GM23338 (cell line): ENCODE data around the gene PSD4. TPM values are rescaled to one million over a fixed set of nuclear protein-coding genes. Genes with fewer than 3 reads are reported as not detected.

ENCODE experiments used
- ATAC-seq: fragments of 200-7000 bp; cut with Tn5 transposase; 3 replicates; pipeline ENCODE4 v1.9.1; 2020
- DNase-seq: peaks from one replicate; pipeline ENCODE4 v3.0.0-alpha.2; 2015; ENCODE audit warnings: low spot score
- H2AFZ ChIP-seq: fragments of 200-600 bp; sonication (generic); 2 replicates; pipeline ENCODE4 v1.8.0; 2016; ENCODE audit warnings: antibody characterized with exemption, mild to moderate bottlenecking, moderate library complexity
- H3F3A ChIP-seq: fragments of 200-600 bp; sonication (generic); replicated peaks from 2 replicates; pipeline ENCODE4 v1.8.0; 2017; ENCODE audit warnings: antibody characterized with exemption, mixed run types, low read depth
- H3K27ac ChIP-seq: fragments of 200-600 bp; sonication (generic); 2 replicates; pipeline ENCODE4 v1.6.1; 2016; ENCODE audit warnings: low read depth
- H3K27me3 ChIP-seq: fragments of 200-600 bp; sonication (generic); 2 replicates; pipeline ENCODE4 v1.8.0; 2016; ENCODE audit warnings: mild to moderate bottlenecking, mixed run types, moderate library complexity; ENCODE audit not compliant: insufficient read depth
- H3K36me3 ChIP-seq: fragments of 200-600 bp; sonication (generic); 2 replicates; pipeline ENCODE4 v1.8.0; 2016; ENCODE audit warnings: mild to moderate bottlenecking; ENCODE audit not compliant: insufficient read depth
- H3K4me1 ChIP-seq: fragments of 200-600 bp; sonication (generic); 2 replicates; pipeline ENCODE4 v1.8.0; 2016; ENCODE audit warnings: mild to moderate bottlenecking, moderate library complexity; ENCODE audit not compliant: insufficient read depth
- H3K4me2 ChIP-seq: fragments of 200-600 bp; sonication (generic); 2 replicates; pipeline ENCODE4 v1.7.1; 2017; ENCODE audit warnings: mixed run types
- H3K4me3 ChIP-seq: fragments of 200-600 bp; sonication (generic); 2 replicates; pipeline ENCODE4 v1.6.1; 2016; ENCODE audit warnings: mixed run types
- H3K79me2 ChIP-seq: fragments of 200-600 bp; sonication (generic); replicated peaks from 2 replicates; pipeline ENCODE4 v1.8.0; 2017; ENCODE audit warnings: mild to moderate bottlenecking; ENCODE audit not compliant: insufficient read depth
- H3K9me2 ChIP-seq: fragments of 200-600 bp; sonication (generic); 2 replicates; pipeline ENCODE4 v1.8.0; 2017; ENCODE audit not compliant: insufficient read depth
- H4K20me1 ChIP-seq: fragments of 200-600 bp; sonication (generic); replicated peaks from 2 replicates; pipeline ENCODE4 v1.8.0; 2017; ENCODE audit warnings: mild to moderate bottlenecking; ENCODE audit not compliant: insufficient read depth
- H3K27ac Mint-ChIP-seq: 2 replicates; pipeline ENCODE4 v1.8.0; 2020; ENCODE audit warnings: inconsistent platforms, mild to moderate bottlenecking, moderate library complexity, mixed read lengths
- H3K27me3 Mint-ChIP-seq: 3 replicates; pipeline ENCODE4 v1.8.0; 2022; ENCODE audit warnings: low read depth, mild to moderate bottlenecking, moderate library complexity, mixed read lengths, inconsistent platforms; ENCODE audit not compliant: insufficient read depth, poor library complexity
- H3K36me3 Mint-ChIP-seq: 3 replicates; pipeline ENCODE4 v1.8.0; 2021; ENCODE audit warnings: low read depth, mild to moderate bottlenecking, inconsistent platforms, moderate library complexity, mixed read lengths
- H3K4me1 Mint-ChIP-seq: 3 replicates; pipeline ENCODE4 v1.8.0; 2020; ENCODE audit warnings: mild to moderate bottlenecking, inconsistent platforms, mixed read lengths
- H3K4me3 Mint-ChIP-seq: 3 replicates; pipeline ENCODE4 v1.8.0; 2021; ENCODE audit warnings: moderate library complexity, mild to moderate bottlenecking, inconsistent platforms, mixed read lengths
- H3K9me3 Mint-ChIP-seq: 3 replicates; pipeline ENCODE4 v1.8.0; 2020; ENCODE audit warnings: moderate library complexity, mild to moderate bottlenecking, inconsistent platforms, mixed read lengths
- CREB1 ChIP-seq: fragments of 250-450 bp; sonication (Bioruptor Pico); IDR thresholded peaks from 2 replicates; pipeline ENCODE4 v1.5.0; 2020; ENCODE audit warnings: low read depth, mild to moderate bottlenecking, moderate library complexity
- EZH2phosphoT487 ChIP-seq: fragments of 200-600 bp; sonication (generic); IDR thresholded peaks from one replicate; pipeline ENCODE4 v1.8.1; 2018; ENCODE audit warnings: antibody characterized with exemption; ENCODE audit not compliant: unreplicated experiment
- JUNB ChIP-seq: IDR thresholded peaks from one replicate; pipeline ENCODE4 v1.6.1; 2016; ENCODE audit warnings: antibody characterized with exemption; ENCODE audit not compliant: unreplicated experiment
- NANOG ChIP-seq: IDR thresholded peaks from 2 replicates; pipeline ENCODE4 v1.6.1; 2016; ENCODE audit warnings: antibody characterized with exemption, borderline replicate concordance
- POLR2AphosphoS5 ChIP-seq: IDR thresholded peaks from 2 replicates; pipeline ENCODE4 v1.6.1; 2016; ENCODE audit warnings: antibody characterized with exemption, low read depth
- STAT1 ChIP-seq: IDR thresholded peaks from one replicate; pipeline ENCODE4 v1.6.1; 2016; ENCODE audit warnings: antibody characterized with exemption; ENCODE audit not compliant: unreplicated experiment
- ZNF331 ChIP-seq: fragments of 250-450 bp; sonication (Bioruptor Pico); IDR thresholded peaks from 2 replicates; pipeline ENCODE4 v1.5.0; 2020; ENCODE audit warnings: low read depth, mild to moderate bottlenecking, moderate library complexity
- polyA plus RNA-seq: library from polyadenylated mRNA; unstranded; fragments of >200 nt; fragmentation: Nextera tagmentation; extraction: Ambion mirVana; gene quantifications from 2 replicates; pipeline ENCODE4 v1.2.1, GENCODE V29; 2016
- total RNA-seq: library from RNA; depleted of rRNA; stranded (reverse); fragments of >200 nt; shearing (Covaris generic); gene quantifications from 2 replicates; pipeline ENCODE4 v1.2.3, GENCODE V29; 2014
- TF ChIP-seq, protein P1 (sequence below): fragments of 250-450 bp; sonication (Bioruptor Pico); IDR thresholded peaks from 2 replicates; pipeline ENCODE4 v1.5.0; 2020; ENCODE audit warnings: mild to moderate bottlenecking, moderate library complexity
- TF ChIP-seq, protein P2 (sequence below), 2 experiments: fragments of 200-600 bp in 1 of 2; sonication (generic) in 1 of 2; conservative IDR thresholded peaks; 2 replicates each; pipeline versions ENCODE4 v1.5.1 to v1.6.1; 2016 to 2017; ENCODE audit warnings: antibody characterized with exemption in 2 of 2, low read depth in 2 of 2, mild to moderate bottlenecking in 2 of 2, moderate library complexity in 1 of 2
- TF ChIP-seq, protein P3 (sequence below): IDR thresholded peaks from 2 replicates; pipeline ENCODE4 v1.6.1; 2016; ENCODE audit warnings: antibody characterized with exemption

The PSD4 gene
- total and polyA plus RNA-seq, 2 experiments from 2014 or later: 0.06 to 0.66 TPM

DNA sequence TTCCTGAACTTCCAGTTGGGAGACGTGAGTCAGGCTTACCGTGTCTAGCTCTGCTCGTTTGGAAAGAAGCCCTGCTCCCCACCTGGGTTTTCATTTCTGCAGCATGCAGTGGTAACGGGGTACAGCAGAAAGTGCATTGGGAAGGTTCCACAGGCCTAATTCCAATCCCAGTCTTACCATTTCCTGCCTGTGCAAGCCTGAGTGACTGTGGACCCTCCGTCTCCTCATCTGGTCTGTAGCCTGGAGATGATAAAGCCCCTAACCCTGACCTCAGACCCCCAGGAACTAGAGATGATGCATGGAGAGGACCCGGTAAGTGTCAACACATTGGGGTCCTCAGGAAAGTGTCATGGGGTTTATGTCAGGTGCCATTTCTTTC lies 5.8 kb upstream of the PSD4 start (continued):
- TF ChIP-seq, protein P1, sequence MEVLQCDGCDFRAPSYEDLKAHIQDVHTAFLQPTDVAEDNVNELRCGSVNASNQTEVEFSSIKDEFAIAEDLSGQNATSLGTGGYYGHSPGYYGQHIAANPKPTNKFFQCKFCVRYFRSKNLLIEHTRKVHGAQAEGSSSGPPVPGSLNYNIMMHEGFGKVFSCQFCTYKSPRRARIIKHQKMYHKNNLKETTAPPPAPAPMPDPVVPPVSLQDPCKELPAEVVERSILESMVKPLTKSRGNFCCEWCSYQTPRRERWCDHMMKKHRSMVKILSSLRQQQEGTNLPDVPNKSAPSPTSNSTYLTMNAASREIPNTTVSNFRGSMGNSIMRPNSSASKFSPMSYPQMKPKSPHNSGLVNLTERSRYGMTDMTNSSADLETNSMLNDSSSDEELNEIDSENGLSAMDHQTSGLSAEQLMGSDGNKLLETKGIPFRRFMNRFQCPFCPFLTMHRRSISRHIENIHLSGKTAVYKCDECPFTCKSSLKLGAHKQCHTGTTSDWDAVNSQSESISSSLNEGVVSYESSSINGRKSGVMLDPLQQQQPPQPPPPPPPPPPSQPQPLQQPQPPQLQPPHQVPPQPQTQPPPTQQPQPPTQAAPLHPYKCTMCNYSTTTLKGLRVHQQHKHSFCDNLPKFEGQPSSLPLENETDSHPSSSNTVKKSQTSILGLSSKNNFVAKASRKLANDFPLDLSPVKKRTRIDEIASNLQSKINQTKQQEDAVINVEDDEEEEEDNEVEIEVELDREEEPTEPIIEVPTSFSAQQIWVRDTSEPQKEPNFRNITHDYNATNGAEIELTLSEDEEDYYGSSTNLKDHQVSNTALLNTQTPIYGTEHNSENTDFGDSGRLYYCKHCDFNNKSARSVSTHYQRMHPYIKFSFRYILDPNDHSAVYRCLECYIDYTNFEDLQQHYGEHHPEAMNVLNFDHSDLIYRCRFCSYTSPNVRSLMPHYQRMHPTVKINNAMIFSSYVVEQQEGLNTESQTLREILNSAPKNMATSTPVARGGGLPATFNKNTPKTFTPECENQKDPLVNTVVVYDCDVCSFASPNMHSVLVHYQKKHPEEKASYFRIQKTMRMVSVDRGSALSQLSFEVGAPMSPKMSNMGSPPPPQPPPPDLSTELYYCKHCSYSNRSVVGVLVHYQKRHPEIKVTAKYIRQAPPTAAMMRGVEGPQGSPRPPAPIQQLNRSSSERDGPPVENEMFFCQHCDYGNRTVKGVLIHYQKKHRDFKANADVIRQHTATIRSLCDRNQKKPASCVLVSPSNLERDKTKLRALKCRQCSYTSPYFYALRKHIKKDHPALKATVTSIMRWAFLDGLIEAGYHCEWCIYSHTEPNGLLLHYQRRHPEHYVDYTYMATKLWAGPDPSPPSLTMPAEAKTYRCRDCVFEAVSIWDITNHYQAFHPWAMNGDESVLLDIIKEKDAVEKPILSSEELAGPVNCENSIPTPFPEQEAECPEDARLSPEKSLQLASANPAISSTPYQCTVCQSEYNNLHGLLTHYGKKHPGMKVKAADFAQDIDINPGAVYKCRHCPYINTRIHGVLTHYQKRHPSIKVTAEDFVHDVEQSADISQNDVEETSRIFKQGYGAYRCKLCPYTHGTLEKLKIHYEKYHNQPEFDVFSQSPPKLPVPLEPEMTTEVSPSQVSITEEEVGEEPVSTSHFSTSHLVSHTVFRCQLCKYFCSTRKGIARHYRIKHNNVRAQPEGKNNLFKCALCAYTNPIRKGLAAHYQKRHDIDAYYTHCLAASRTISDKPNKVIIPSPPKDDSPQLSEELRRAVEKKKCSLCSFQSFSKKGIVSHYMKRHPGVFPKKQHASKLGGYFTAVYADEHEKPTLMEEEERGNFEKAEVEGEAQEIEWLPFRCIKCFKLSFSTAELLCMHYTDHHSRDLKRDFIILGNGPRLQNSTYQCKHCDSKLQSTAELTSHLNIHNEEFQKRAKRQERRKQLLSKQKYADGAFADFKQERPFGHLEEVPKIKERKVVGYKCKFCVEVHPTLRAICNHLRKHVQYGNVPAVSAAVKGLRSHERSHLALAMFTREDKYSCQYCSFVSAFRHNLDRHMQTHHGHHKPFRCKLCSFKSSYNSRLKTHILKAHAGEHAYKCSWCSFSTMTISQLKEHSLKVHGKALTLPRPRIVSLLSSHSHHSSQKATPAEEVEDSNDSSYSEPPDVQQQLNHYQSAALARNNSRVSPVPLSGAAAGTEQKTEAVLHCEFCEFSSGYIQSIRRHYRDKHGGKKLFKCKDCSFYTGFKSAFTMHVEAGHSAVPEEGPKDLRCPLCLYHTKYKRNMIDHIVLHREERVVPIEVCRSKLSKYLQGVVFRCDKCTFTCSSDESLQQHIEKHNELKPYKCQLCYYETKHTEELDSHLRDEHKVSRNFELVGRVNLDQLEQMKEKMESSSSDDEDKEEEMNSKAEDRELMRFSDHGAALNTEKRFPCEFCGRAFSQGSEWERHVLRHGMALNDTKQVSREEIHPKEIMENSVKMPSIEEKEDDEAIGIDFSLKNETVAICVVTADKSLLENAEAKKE: no peak

DNA sequence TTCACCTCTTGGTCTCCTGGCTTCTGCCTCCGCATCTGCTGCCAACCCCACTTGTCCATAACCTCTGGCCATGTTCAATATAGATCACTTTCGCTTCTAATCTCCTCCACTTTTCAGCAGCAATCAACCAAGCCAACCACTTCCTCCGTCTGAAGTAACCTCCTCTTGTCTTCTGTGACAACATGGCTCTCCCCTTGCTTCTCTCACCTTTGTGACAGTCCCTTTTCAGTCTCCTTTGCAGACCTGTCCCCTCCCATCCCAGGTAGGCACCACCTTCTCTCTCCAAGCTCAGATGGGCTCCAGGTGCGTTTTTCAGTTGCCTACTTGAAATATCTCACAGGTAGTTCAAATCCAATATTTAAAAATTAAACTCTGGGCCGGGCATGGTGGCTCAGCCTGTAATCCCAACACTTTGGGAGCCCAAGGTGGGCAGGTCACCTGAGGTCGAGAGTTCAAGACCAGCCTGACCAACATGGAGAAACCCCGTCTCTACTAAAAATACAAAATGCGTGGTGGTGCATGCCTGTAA lies 4.7 kb upstream of the PSD4 start:
- Histone ChIP-seq H3K79me2 (no peaks in the 10 kb centered on the region), H4K20me1 (no peaks in the 10 kb centered on the region), H3K4me2 (no peak overlapping the region), H3K36me3 (no peaks in the 10 kb centered on the region), H3K4me3 (no peak overlapping the region), H3K27ac (no peak overlapping the region), H3K27me3 (no peaks in the 10 kb centered on the region), H2AFZ (no peak overlapping the region), H3F3A (no peaks in the 10 kb centered on the region), H3K9me2 (no peaks in the 10 kb centered on the region), H3K4me1 (peaks cover 4% of the 10 kb centered on the region; the same call in 1 of the 2 replicates)
- Mint-ChIP-seq H3K27me3 (peaks cover 9% of the 10 kb centered on the region), H3K9me3 (no peaks in the 10 kb centered on the region; the same call in 2 of the 3 replicates), H3K4me3 (no peak overlapping the region), H3K27ac (no peak overlapping the region), H3K4me1 (peaks cover 23% of the 10 kb centered on the region), H3K36me3 (no peaks in the 10 kb centered on the region)
- DNase-seq (no peak), ATAC-seq (no peak)
- no peak for TF ChIP-seq NANOG
- no peak for TF ChIP-seq STAT1

DNA sequence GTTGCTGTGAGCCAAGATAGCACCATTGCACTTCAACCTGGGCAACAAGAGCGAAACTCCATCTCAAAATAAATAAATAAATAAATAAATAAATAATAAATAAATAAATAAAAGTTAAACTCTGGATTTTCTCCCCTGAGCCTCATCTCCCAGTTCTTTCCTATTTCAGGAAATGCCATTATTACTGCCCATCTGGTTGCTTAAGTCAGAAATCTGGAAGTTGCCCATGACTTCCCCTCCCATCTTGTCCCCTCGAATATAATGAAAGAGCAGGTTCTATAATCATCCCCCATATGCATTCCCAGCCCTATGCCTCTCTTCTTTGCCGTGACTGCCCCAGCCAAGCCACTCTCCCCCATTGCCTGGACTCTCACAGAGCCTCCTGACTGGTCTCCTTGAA lies 4.2 kb upstream of the PSD4 start:
- no peak overlapping the region for H2AFZ ChIP-seq
- no peak overlapping the region for H3K27ac Mint-ChIP-seq
- H3K79me2 ChIP-seq: no peaks in the 10 kb centered on the region
- ATAC-seq: no peak
- no peaks in the 10 kb centered on the region for H3K27me3 ChIP-seq
- H3K9me3 Mint-ChIP-seq: no peaks in the 10 kb centered on the region; the same call in 2 of the 3 replicates
- peaks cover 7% of the 10 kb centered on the region for H3K27me3 Mint-ChIP-seq
- DNase-seq: no peak
- peaks cover 25% of the 10 kb centered on the region for H3K4me1 Mint-ChIP-seq
- H3K4me2 ChIP-seq: no peak overlapping the region
- H3K36me3 ChIP-seq: no peaks in the 10 kb centered on the region
- H3F3A ChIP-seq: no peaks in the 10 kb centered on the region
- no peak overlapping the region for H3K27ac ChIP-seq
- no peaks in the 10 kb centered on the region for H3K36me3 Mint-ChIP-seq
- no peaks in the 10 kb centered on the region for H3K9me2 ChIP-seq
- H4K20me1 ChIP-seq: no peaks in the 10 kb centered on the region
- H3K4me3 ChIP-seq: no peak overlapping the region
- H3K4me1 ChIP-seq: peaks cover 4% of the 10 kb centered on the region; the same call in 1 of the 2 replicates
- no peak overlapping the region for H3K4me3 Mint-ChIP-seq
- TF ChIP-seq EZH2phosphoT487 (no peak), JUNB (no peak), ZNF331 (CRISPR knock-in tag) (no peak), CREB1 (no peak), POLR2AphosphoS5 (no peak)
- TF ChIP-seq, protein P2, sequence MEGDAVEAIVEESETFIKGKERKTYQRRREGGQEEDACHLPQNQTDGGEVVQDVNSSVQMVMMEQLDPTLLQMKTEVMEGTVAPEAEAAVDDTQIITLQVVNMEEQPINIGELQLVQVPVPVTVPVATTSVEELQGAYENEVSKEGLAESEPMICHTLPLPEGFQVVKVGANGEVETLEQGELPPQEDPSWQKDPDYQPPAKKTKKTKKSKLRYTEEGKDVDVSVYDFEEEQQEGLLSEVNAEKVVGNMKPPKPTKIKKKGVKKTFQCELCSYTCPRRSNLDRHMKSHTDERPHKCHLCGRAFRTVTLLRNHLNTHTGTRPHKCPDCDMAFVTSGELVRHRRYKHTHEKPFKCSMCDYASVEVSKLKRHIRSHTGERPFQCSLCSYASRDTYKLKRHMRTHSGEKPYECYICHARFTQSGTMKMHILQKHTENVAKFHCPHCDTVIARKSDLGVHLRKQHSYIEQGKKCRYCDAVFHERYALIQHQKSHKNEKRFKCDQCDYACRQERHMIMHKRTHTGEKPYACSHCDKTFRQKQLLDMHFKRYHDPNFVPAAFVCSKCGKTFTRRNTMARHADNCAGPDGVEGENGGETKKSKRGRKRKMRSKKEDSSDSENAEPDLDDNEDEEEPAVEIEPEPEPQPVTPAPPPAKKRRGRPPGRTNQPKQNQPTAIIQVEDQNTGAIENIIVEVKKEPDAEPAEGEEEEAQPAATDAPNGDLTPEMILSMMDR (conservative IDR thresholded peaks at IDR 0.05; ENCODE audit: low read depth in 2 of 2): no peak
- TF ChIP-seq, protein P3, sequence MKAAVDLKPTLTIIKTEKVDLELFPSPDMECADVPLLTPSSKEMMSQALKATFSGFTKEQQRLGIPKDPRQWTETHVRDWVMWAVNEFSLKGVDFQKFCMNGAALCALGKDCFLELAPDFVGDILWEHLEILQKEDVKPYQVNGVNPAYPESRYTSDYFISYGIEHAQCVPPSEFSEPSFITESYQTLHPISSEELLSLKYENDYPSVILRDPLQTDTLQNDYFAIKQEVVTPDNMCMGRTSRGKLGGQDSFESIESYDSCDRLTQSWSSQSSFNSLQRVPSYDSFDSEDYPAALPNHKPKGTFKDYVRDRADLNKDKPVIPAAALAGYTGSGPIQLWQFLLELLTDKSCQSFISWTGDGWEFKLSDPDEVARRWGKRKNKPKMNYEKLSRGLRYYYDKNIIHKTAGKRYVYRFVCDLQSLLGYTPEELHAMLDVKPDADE: no peak
